K562 (cell line): ENCODE measurements around the gene DOCK1.

Experiments
- FOXA3 ChIP-seq, 2 experiments: fragments of 450-650 bp in 1 of 2; sonication (generic) in 1 of 2; formaldehyde crosslinking; IDR thresholded peaks in 1 of 2; conservative IDR thresholded peaks in 1 of 2; 2 replicates each; pipeline versions ENCODE4 v1.4.0 to v1.8.0; 2020 to 2022; ENCODE audit warnings: mild to moderate bottlenecking in 2 of 2, missing genetic modification reagents in 1 of 2
- HDAC2 ChIP-seq: fragments of 450-650 bp; IDR thresholded peaks from 2 replicates; pipeline ENCODE4 v1.6.1; 2016; ENCODE audit warnings: mild to moderate bottlenecking
- HMGXB4 ChIP-seq: sonication (generic); formaldehyde crosslinking; IDR thresholded peaks from 2 replicates; pipeline ENCODE4 v1.8.1; 2023; ENCODE audit warnings: mild to moderate bottlenecking, missing genetic modification reagents
- JUN ChIP-seq, 2 experiments: sonication (generic) in 1 of 2; formaldehyde crosslinking in 1 of 2; IDR thresholded peaks; 2 replicates each; pipeline versions ENCODE4 v1.6.1 to v1.8.0; 2012 to 2022; ENCODE audit warnings: borderline replicate concordance in 2 of 2, mild to moderate bottlenecking in 2 of 2, improper control_type of control experiment in 1 of 2, low read depth in 1 of 2, low read length in 1 of 2, missing genetic modification reagents in 1 of 2
- NFIC ChIP-seq: fragments of 450-650 bp; IDR thresholded peaks from 2 replicates; pipeline ENCODE4 v1.6.1; 2017; ENCODE audit warnings: mild to moderate bottlenecking, inconsistent platforms
- RERE ChIP-seq: sonication (generic); formaldehyde crosslinking; IDR thresholded peaks from 2 replicates; pipeline ENCODE4 v1.8.0; 2023; ENCODE audit warnings: missing genetic modification reagents, mild to moderate bottlenecking, borderline replicate concordance
- SMARCA5 ChIP-seq: fragments of 450-650 bp; IDR thresholded peaks from 2 replicates; pipeline ENCODE4 v1.6.1; 2016
- SNAPC5 ChIP-seq: fragments of 250-450 bp; sonication (Bioruptor Pico); IDR thresholded peaks from 2 replicates; pipeline ENCODE4 v1.8.0; 2021; ENCODE audit warnings: moderate library complexity, mild to moderate bottlenecking, inconsistent platforms
- TRIM28 ChIP-seq: fragments of 450-650 bp; IDR thresholded peaks from 2 replicates; pipeline ENCODE4 v1.6.1; 2017
- ZFP30 ChIP-seq: fragments of 250-450 bp; sonication (Bioruptor Pico); IDR thresholded peaks from 2 replicates; pipeline ENCODE4 v1.8.0; 2022; ENCODE audit warnings: moderate library complexity, mild to moderate bottlenecking, inconsistent platforms, borderline replicate concordance
- TF ChIP-seq, protein P1 (sequence below): IDR thresholded peaks from 2 replicates; pipeline ENCODE4 v1.6.1; 2011; ENCODE audit warnings: borderline replicate concordance, low read depth, mild to moderate bottlenecking, moderate library complexity, low read length; ENCODE audit not compliant: insufficient read depth, poor library complexity, severe bottlenecking
- TF ChIP-seq, protein P2 (sequence below), 3 experiments: IDR thresholded peaks in 2 of 3; conservative IDR thresholded peaks in 1 of 3; 2 replicates each; pipeline ENCODE4 v1.5.1; 2011 to 2012; ENCODE audit warnings: low read length in 3 of 3, mild to moderate bottlenecking in 3 of 3, control low read depth in 2 of 3, improper control_type of control experiment in 1 of 3, inconsistent platforms in 1 of 3, low read depth in 1 of 3, mixed read lengths in 1 of 3, moderate library complexity in 1 of 3; ENCODE audit not compliant: insufficient read depth in 2 of 3

GRCh38 chr10:127245456-127245855 is 340.2 kb downstream of the DOCK1 start:
- no peak for TF ChIP-seq ZFP30 (CRISPR knock-in tag)
- TF ChIP-seq RERE (CRISPR knock-in tag) = no peak
- TF ChIP-seq FOXA3 (CRISPR knock-in tag; conservative IDR thresholded peaks at IDR 0.05 in 1 of 2, IDR thresholded peaks at IDR 0.05 in 1 of 2) = no peak
- TF ChIP-seq, protein P1, sequence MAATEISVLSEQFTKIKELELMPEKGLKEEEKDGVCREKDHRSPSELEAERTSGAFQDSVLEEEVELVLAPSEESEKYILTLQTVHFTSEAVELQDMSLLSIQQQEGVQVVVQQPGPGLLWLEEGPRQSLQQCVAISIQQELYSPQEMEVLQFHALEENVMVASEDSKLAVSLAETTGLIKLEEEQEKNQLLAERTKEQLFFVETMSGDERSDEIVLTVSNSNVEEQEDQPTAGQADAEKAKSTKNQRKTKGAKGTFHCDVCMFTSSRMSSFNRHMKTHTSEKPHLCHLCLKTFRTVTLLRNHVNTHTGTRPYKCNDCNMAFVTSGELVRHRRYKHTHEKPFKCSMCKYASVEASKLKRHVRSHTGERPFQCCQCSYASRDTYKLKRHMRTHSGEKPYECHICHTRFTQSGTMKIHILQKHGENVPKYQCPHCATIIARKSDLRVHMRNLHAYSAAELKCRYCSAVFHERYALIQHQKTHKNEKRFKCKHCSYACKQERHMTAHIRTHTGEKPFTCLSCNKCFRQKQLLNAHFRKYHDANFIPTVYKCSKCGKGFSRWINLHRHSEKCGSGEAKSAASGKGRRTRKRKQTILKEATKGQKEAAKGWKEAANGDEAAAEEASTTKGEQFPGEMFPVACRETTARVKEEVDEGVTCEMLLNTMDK = no peak
- TF ChIP-seq NFIC = no peak
- TF ChIP-seq SMARCA5 = no peak
- TF ChIP-seq SNAPC5 = no peak
- TF ChIP-seq HMGXB4 = no peak
- TF ChIP-seq, protein P2, sequence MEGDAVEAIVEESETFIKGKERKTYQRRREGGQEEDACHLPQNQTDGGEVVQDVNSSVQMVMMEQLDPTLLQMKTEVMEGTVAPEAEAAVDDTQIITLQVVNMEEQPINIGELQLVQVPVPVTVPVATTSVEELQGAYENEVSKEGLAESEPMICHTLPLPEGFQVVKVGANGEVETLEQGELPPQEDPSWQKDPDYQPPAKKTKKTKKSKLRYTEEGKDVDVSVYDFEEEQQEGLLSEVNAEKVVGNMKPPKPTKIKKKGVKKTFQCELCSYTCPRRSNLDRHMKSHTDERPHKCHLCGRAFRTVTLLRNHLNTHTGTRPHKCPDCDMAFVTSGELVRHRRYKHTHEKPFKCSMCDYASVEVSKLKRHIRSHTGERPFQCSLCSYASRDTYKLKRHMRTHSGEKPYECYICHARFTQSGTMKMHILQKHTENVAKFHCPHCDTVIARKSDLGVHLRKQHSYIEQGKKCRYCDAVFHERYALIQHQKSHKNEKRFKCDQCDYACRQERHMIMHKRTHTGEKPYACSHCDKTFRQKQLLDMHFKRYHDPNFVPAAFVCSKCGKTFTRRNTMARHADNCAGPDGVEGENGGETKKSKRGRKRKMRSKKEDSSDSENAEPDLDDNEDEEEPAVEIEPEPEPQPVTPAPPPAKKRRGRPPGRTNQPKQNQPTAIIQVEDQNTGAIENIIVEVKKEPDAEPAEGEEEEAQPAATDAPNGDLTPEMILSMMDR (IDR thresholded peaks at IDR 0.05 in 2 of 3, conservative IDR thresholded peaks at IDR 0.05 in 1 of 3; ENCODE audit: insufficient read depth in 2 of 3, low read depth in 1 of 3, low read length in 3 of 3) = no peak
- TF ChIP-seq HDAC2 = no peak
- TF ChIP-seq TRIM28 = no peak
- TF ChIP-seq JUN (IDR thresholded peaks at IDR 0.05; ENCODE audit: borderline replicate concordance, low read depth, low read length) = no peak
- no peak for TF ChIP-seq JUN (CRISPR knock-in tag; IDR thresholded peaks at IDR 0.05; ENCODE audit: borderline replicate concordance)
